GM12892 (cell line): ENCODE measurements around the gene STK33.

Source experiments
- POLR2A ChIP-seq: IDR thresholded peaks from 2 replicates; pipeline ENCODE4 v1.6.1; 2011; ENCODE audit warnings: low read depth, low read length, control low read depth
- POLR2AphosphoS5 ChIP-seq: IDR thresholded peaks from 2 replicates; pipeline ENCODE4 v1.6.1; 2011; ENCODE audit warnings: low read depth, low read length, control low read depth
- TAF1 ChIP-seq: IDR thresholded peaks from 2 replicates; pipeline ENCODE4 v1.6.1; 2011; ENCODE audit warnings: low read depth, mild to moderate bottlenecking, control low read depth, low read length, borderline replicate concordance

DNA sequence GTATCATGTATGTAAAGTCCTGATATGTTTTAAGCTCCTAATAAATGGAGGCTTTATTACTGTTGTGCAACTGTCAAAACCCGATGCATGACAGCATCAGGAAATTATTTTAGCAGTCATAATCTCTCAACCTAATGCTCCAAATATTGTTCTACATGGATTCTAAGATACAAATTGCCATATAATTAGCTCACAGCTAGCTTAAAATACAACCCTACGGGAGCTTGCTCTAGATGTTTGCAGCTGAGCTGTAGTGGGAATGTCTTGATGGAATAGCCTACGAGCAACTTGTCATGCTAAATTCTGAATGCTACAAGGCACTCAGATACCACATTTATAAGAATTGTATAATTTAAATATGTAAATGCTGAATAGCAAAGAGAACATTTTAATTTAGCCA, 109.8 kb downstream of the STK33 start:
- TF ChIP-seq POLR2AphosphoS5 = no peak
- no peak for TF ChIP-seq POLR2A
- no peak for TF ChIP-seq TAF1
